ENCODE data around the gene OR2L2.
"Not testable (repeated sequence)": the region's sequence is repeated elsewhere in the genome, so short reads cannot be mapped to it uniquely, and the experiment has no call there.

Gene OR2L2

DNA sequence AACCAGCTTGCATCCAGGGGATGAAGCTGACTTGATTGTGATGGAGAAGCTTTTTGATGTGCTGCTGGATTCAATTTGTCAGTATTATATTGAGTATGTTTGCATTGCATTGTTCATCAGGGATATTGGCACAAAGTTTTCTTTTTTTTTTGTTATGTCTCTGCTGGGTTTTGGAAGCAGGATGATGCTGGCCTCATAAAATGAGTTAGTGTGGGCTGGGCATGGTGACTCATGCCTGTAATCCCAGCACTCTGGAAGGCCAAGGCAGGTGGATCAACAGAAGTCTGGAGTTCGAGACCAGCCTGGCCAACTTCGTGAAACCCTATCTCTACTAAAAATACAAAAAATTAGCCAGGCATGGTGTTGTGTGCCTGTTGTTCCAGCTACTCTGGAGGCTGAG lies 25.4 kb downstream of the OR2L2 start:
- H3K27me3 ChIP-seq = no peaks in the 10 kb centered on the region
- TF ChIP-seq, protein P1, sequence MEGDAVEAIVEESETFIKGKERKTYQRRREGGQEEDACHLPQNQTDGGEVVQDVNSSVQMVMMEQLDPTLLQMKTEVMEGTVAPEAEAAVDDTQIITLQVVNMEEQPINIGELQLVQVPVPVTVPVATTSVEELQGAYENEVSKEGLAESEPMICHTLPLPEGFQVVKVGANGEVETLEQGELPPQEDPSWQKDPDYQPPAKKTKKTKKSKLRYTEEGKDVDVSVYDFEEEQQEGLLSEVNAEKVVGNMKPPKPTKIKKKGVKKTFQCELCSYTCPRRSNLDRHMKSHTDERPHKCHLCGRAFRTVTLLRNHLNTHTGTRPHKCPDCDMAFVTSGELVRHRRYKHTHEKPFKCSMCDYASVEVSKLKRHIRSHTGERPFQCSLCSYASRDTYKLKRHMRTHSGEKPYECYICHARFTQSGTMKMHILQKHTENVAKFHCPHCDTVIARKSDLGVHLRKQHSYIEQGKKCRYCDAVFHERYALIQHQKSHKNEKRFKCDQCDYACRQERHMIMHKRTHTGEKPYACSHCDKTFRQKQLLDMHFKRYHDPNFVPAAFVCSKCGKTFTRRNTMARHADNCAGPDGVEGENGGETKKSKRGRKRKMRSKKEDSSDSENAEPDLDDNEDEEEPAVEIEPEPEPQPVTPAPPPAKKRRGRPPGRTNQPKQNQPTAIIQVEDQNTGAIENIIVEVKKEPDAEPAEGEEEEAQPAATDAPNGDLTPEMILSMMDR (IDR thresholded peaks at IDR 0.05; ENCODE audit: low read depth, low read length) = no peak
- DNase-seq = no peak
- H3K9me3 ChIP-seq = no peaks in the 10 kb centered on the region; the same call in 1 of the 2 replicates
- H3K36me3 ChIP-seq = no peaks in the 10 kb centered on the region
- no peaks in the 10 kb centered on the region for H3K4me1 ChIP-seq
- H3K4me3 ChIP-seq (ENCODE audit: low read depth, low read length) = no peak overlapping the region

DNA sequence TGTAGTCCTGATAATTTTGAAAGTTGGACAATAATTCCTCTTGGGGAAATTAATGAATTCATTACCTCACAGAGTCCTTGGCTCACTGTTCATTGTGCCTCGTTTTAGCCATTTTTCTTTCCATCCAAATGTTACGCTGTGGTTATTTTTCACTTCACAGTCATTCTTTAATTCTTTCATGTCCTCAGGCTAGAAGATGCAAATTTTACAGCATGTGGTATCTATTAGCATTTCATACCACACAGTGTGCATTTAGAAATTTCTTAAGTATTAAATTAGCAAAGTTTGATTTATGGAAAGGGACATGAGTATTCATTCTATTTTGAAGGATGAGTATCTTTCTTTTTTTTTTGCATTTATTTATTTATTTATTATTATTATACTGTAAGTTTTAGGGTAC lies 35.2 kb downstream of the OR2L2 start:
- no peak overlapping the region for H3K4me3 ChIP-seq (ENCODE audit: low read depth, low read length)
- no peak for DNase-seq
- H3K9me3 ChIP-seq = no peaks in the 10 kb centered on the region; the same call in 1 of the 2 replicates
- TF ChIP-seq, protein P1 (IDR thresholded peaks at IDR 0.05; ENCODE audit: low read depth, low read length) = no peak
- H3K4me1 ChIP-seq = no peaks in the 10 kb centered on the region
- H3K27me3 ChIP-seq = no peaks in the 10 kb centered on the region
- H3K36me3 ChIP-seq = no peaks in the 10 kb centered on the region

- no peaks in the 10 kb centered on the region for H3K4me1 ChIP-seq
- H3K27me3 ChIP-seq = no peaks in the 10 kb centered on the region
- H3K4me3 ChIP-seq (ENCODE audit: low read depth, low read length) = no peak overlapping the region
- H3K9me3 ChIP-seq = no peaks in the 10 kb centered on the region; the same call in 1 of the 2 replicates
- no peaks in the 10 kb centered on the region for H3K36me3 ChIP-seq
- TF ChIP-seq, protein P1 (IDR thresholded peaks at IDR 0.05; ENCODE audit: low read depth, low read length) = no peak
- no peak for DNase-seq
These were observed 35.7 kb downstream of the OR2L2 start for GRCh38 chr1:248065604-248066003.

GRCh38 chr1:248083864-248084263 lies 54.0 kb downstream of the OR2L2 start:
- not testable (repeated sequence) for H3K4me1 ChIP-seq; H3K27me3 ChIP-seq; H3K9me3 ChIP-seq; H3K4me3 ChIP-seq (ENCODE audit: low read depth, low read length); H3K36me3 ChIP-seq; DNase-seq

All from BE2C (cell line).